Ascending aorta (tissue), 2 donors: ENCODE data around the gene ENTREP3. TPM values are rescaled to one million over a fixed set of nuclear protein-coding genes. Genes with fewer than 3 reads are reported as not detected.
A peak's percentile ranks its signal among the peaks of the same experiment; 100 is the strongest.

ENCODE experiments used
- DNase-seq, 2 donors: peaks; one replicate each; pipeline ENCODE4 v3.0.0-alpha.2; 2019; ENCODE audit warnings: low spot score in 2 of 2
- H3K27ac ChIP-seq, 2 donors: fragments of 200-600 bp; sonication (generic); one replicate each; pipeline ENCODE4 v1.5.1; 2016 to 2017; ENCODE audit warnings: mild to moderate bottlenecking in 1 of 2
- H3K27me3 ChIP-seq: fragments of 200-600 bp; sonication (generic); one replicate; pipeline ENCODE4 v1.5.1; 2017
- H3K36me3 ChIP-seq, 2 donors: fragments of 200-600 bp; sonication (generic); one replicate each; pipeline ENCODE4 v1.5.1; 2016
- H3K4me1 ChIP-seq, 2 donors: fragments of 200-600 bp; sonication (generic); one replicate each; pipeline ENCODE4 v1.5.1; 2016 to 2017; ENCODE audit warnings: mild to moderate bottlenecking in 1 of 2
- H3K4me3 ChIP-seq, 2 donors: fragments of 200-600 bp; sonication (generic); one replicate each; pipeline ENCODE4 v1.5.1; 2016 to 2017; ENCODE audit warnings: mild to moderate bottlenecking in 1 of 2
- H3K9me3 ChIP-seq, 2 donors: fragments of 200-600 bp; sonication (generic); one replicate each; pipeline ENCODE4 v1.5.1; 2016
- CTCF ChIP-seq, 3 experiments: fragments of 200-600 bp in 2 of 3; fragments of 450-650 bp in 1 of 3; sonication (generic) in 2 of 3; IDR thresholded peaks; one replicate each; pipeline ENCODE4 v1.5.1; 2016 to 2019; ENCODE audit warnings: antibody characterized with exemption in 3 of 3, mild to moderate bottlenecking in 1 of 3, moderate library complexity in 1 of 3
- intact Hi-C: fragments of 100-400 bp; cut with DNase I; formaldehyde crosslinking; loops from one replicate; pipeline ENCODE4 v1.15.1; 2023
- total RNA-seq: library from RNA; depleted of rRNA; stranded (reverse); fragments of >200 nt; gene quantifications from one replicate; pipeline ENCODE4 v1.1.0, GENCODE V29; 2016

Gene ENTREP3
- total RNA-seq, 1 donor from 2014 or later: 34.5 TPM

GRCh38 chr1:155205969-155206593 is 49.2 kb downstream of the ENTREP3 start:
- intact Hi-C loops: no loop called here
- H3K27ac ChIP-seq: peak overlapping the region; percentile 6 to 100
- peak in 1 of 2 donors; percentile 7 for DNase-seq

GRCh38 chr1:155205035-155205434 is 50.2 kb downstream of the ENTREP3 start:
- no peak for TF ChIP-seq CTCF (IDR thresholded peaks at IDR 0.05)
- DNase-seq: no peak
- H3K27me3 ChIP-seq: no peaks in the 10 kb centered on the region
- no peak overlapping the region for H3K4me3 ChIP-seq
- intact Hi-C loops: no loop called here
- H3K4me1 ChIP-seq: peaks cover 7 to 22% of the 10 kb centered on the region in 2 donors
- H3K27ac ChIP-seq: no peak overlapping the region
- H3K9me3 ChIP-seq: no peaks in the 10 kb centered on the region
- peaks cover 11 to 21% of the 10 kb centered on the region in 2 donors for H3K36me3 ChIP-seq

More at GRCh38 chr1:155205969-155206593, 49.2 kb downstream of the ENTREP3 start:
- Histone ChIP-seq H3K4me3 (peak overlapping the region in 1 of 2 donors; percentile 77), H3K27me3 (no peaks in the 10 kb centered on the region), H3K36me3 (peaks cover 8 to 12% of the 10 kb centered on the region in 2 donors), H3K9me3 (no peaks in the 10 kb centered on the region), H3K4me1 (peaks cover 7 to 27% of the 10 kb centered on the region in 2 donors)
- TF ChIP-seq CTCF (IDR thresholded peaks at IDR 0.05): no peak

- Histone ChIP-seq H3K9me3 (no peaks in the 10 kb centered on the region), H3K27ac (no peak overlapping the region), H3K27me3 (no peaks in the 10 kb centered on the region), H3K4me1 (peaks cover 0 to 15% of the 10 kb centered on the region in 2 donors), H3K36me3 (peaks cover 11 to 32% of the 10 kb centered on the region in 2 donors), H3K4me3 (no peak overlapping the region)
- no peak for TF ChIP-seq CTCF (IDR thresholded peaks at IDR 0.05)
- DNase-seq: no peak
- intact Hi-C loops: no loop called here
Measured at GRCh38 chr1:155202731-155203515, 52.4 kb downstream of the ENTREP3 start.

- TF ChIP-seq CTCF (IDR thresholded peaks at IDR 0.05): no peak
- H3K4me1 ChIP-seq: peaks cover 0 to 12% of the 10 kb centered on the region in 2 donors
- no peaks in the 10 kb centered on the region for H3K27me3 ChIP-seq
- H3K36me3 ChIP-seq: peaks cover 11 to 39% of the 10 kb centered on the region in 2 donors
- H3K9me3 ChIP-seq: no peaks in the 10 kb centered on the region
- intact Hi-C loops: no loop called here
- H3K4me3 ChIP-seq: no peak overlapping the region
- no peak for DNase-seq
- H3K27ac ChIP-seq: no peak overlapping the region
Measured at GRCh38 chr1:155202198-155202597, 53.1 kb downstream of the ENTREP3 start.

- Histone ChIP-seq H3K4me3 (no peak overlapping the region), H3K27me3 (no peaks in the 10 kb centered on the region), H3K36me3 (peaks cover 11 to 43% of the 10 kb centered on the region in 2 donors), H3K9me3 (no peaks in the 10 kb centered on the region), H3K4me1 (no peaks in the 10 kb centered on the region), H3K27ac (no peak overlapping the region)
- no peak for TF ChIP-seq CTCF (IDR thresholded peaks at IDR 0.05)
- DNase-seq: no peak
- intact Hi-C loops: no loop called here
Measured at GRCh38 chr1:155200920-155201319, 54.4 kb downstream of the ENTREP3 start.
